ENCODE results near the gene FAM200C. TPM values are rescaled to one million over a fixed set of nuclear protein-coding genes. Genes with fewer than 3 reads are reported as not detected.

The FAM200C gene
- total and polyA plus RNA-seq, 10 of the 15 experiments (the other 5 are each of a cell fraction or from before 2014, with no cell fraction given) = 1.0 to 5.4 (median 2.2) TPM

DNA sequence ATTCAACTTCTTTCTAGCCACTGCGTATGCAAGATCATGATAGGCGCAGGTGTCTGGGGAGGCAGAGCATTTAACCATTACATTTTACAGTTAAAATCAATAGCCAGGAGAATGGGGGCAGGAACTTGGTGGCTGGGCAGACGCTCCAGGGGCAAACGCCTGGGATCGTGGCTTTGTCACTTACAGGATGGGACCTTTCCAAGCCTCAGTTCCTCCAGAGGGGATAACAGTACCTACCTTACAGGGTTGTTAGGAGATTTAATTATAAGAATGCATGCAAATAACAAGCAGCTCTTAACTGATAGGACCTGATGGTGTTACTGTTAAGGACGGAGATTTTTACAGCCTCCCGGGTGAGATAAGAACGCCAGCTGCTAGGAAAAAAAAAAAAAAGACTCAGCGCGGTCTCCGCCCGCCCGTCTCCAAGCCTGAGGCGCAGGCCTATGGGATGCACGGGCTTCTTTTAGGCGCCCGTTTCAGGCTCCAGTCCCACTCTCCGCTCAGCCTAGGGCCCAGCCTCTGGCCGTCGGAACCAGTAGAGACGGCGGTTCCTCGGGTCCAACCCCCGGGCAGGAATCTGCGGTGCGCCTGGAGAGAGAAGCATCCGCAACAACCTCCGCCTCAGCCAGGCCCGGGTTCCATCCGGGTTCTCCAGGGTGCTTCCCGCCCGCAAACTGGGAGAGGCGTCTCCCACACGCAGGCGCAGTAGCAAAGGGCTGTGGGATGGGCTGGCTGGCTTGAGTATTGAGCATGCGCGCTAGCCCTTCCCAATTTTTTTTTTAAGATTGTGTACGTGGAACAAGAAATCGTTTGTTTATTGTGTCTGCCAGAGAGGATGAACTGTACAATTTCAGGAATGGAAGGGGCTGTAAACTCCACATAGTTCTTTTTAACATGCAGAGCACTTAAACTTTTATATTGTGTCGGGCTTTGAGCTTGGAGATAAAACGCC lies at the start of gene FAM200C (continued):
- TF ChIP-seq POU2F2 (IDR thresholded peaks at IDR 0.05; ENCODE audit: borderline replicate concordance, low read depth, low read length) = peak; percentile 45; the same call in 1 of the 3 replicates
- TF ChIP-seq, protein P1, sequence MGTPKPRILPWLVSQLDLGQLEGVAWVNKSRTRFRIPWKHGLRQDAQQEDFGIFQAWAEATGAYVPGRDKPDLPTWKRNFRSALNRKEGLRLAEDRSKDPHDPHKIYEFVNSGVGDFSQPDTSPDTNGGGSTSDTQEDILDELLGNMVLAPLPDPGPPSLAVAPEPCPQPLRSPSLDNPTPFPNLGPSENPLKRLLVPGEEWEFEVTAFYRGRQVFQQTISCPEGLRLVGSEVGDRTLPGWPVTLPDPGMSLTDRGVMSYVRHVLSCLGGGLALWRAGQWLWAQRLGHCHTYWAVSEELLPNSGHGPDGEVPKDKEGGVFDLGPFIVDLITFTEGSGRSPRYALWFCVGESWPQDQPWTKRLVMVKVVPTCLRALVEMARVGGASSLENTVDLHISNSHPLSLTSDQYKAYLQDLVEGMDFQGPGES (IDR thresholded peaks at IDR 0.05) = 0 out of 2 replicates have a peak, but pooled peaks have one; percentile 32
- TF ChIP-seq NBN (IDR thresholded peaks at IDR 0.05) = 0 out of 2 replicates have a peak, but pooled peaks have one; percentile 49

DNA sequence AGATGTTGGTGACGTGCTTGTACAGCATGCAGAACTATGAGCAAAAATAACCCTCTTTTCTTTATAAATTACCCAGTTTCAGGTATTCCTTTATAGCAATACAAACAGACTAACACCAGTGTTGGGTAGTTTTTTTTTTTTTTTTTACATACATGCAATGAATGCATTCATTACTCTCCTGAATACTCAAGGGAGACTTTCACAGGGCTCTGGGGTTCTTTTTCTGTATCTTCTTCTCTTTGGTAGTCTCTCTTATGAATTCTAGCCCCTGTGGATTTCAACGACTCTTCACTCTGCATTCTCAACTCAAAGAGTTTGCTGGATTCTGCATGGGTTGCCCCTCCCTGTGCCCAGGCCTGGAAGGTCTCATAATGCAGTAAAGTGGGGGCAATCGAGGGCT lies 49.6 kb upstream of the FAM200C start:
- Histone ChIP-seq H4K20me1 (ENCODE audit: control insufficient read depth, insufficient read depth) (no peaks in the 10 kb centered on the region), H3K4me2 (ENCODE audit: control insufficient read depth, insufficient read depth) (no peak overlapping the region), H3K9ac (ENCODE audit: control insufficient read depth, insufficient read depth, low read length) (no peak overlapping the region), H2AFZ (ENCODE audit: control insufficient read depth, low read depth, low read length) (no peak overlapping the region), H3K9me3 (replicated peaks; ENCODE audit: control insufficient read depth, insufficient read depth, low read length) (peaks cover 8% of the 10 kb centered on the region), H3K36me3 (ENCODE audit: control insufficient read depth in 2 of 2, insufficient read depth in 2 of 2, low read length in 1 of 2) (no peaks in the 10 kb centered on the region), H3K27ac (ENCODE audit: control insufficient read depth, insufficient read depth) (no peak overlapping the region), H3K4me3 (no peak overlapping the region), H3K4me1 (ENCODE audit: control insufficient read depth, insufficient read depth, low read length) (peaks cover 51% of the 10 kb centered on the region), H3K27me3 (replicated peaks in 1 of 2; ENCODE audit: control insufficient read depth in 2 of 2, insufficient read depth in 2 of 2, low read length in 1 of 2) (no peaks in the 10 kb centered on the region), H3K79me2 (ENCODE audit: control insufficient read depth, insufficient read depth, low read length) (peaks cover 2% of the 10 kb centered on the region)
- BruUV-seq (replicated peaks) = no TSS peak
- 93% methylated on average over 3 of the region's 3 CpGs for WGBS (ENCODE audit: insufficient coverage, insufficient replicate concordance, low lambda C conversion rate, missing lambda C conversion rate)
- no peak for FAIRE-seq
- in situ Hi-C loops (cut with MboI) = no loop called here
- POLR2A ChIA-PET = interaction anchor here (0.8 to 3.7 kb wide), 5 partner anchors 10 to 18 kb away, joined by 3 to 34 read pairs (median 7); no protein-coding TSS in a partner anchor
- CTCF ChIA-PET = interaction anchor here (1.1 to 1.5 kb wide), 3 partner anchors 9 to 10 kb away, joined by 4 to 6 read pairs (median 4); no protein-coding TSS in a partner anchor
- ATAC-seq = no peak
- RAD21 ChIA-PET (ENCODE audit: unreplicated experiment) = interaction anchor here (1.1 to 5.1 kb wide), 6 partner anchors 9 to 28 kb away, joined by 3 to 67 read pairs (median 8); no protein-coding TSS in a partner anchor
- SMC1A ChIA-PET (ENCODE audit: uncharacterized antibody, unreplicated experiment) = interaction anchor here (0.7 to 4.9 kb wide), 5 partner anchors 9 to 30 kb away, joined by 3 to 81 read pairs (median 3); partner anchors contain the start of gene SLU7
- 0 out of 2 replicates have a peak, but pooled peaks have one; percentile 16 for TF ChIP-seq ZNF384 (IDR thresholded peaks at IDR 0.05; ENCODE audit: borderline replicate concordance, low read depth, low read length)
- TF ChIP-seq SREBF2 (IDR thresholded peaks at IDR 0.05; ENCODE audit: low read length) = no peak
- TF ChIP-seq CREM (IDR thresholded peaks at IDR 0.05; ENCODE audit: low read depth) = no peak
- TF ChIP-seq ZNF622 (IDR thresholded peaks at IDR 0.05) = no peak
- TF ChIP-seq POLR2AphosphoS5 (IDR thresholded peaks at IDR 0.05; ENCODE audit: low read length) = no peak
- no peak for TF ChIP-seq RELA (IDR thresholded peaks at IDR 0.05; ENCODE audit: borderline replicate concordance, partially characterized antibody)
- TF ChIP-seq SUZ12 (IDR thresholded peaks at IDR 0.05; ENCODE audit: unreplicated experiment) = no peak
- TF ChIP-seq MEF2B (IDR thresholded peaks at IDR 0.05; ENCODE audit: partially characterized antibody, poor library complexity, severe bottlenecking) = peak; percentile 68
- DNase-seq (ENCODE audit: low read depth, low spot score) = no peak
- intact Hi-C loops (cut with micrococcal nuclease; ENCODE audit: unreplicated experiment) = no loop called here
